WTC11 (cell line): ENCODE data around the gene SIK2.

Source experiments
- SP1 ChIP-seq: sonication (generic); formaldehyde crosslinking; conservative IDR thresholded peaks from 2 replicates; pipeline ENCODE4 v1.8.1; 2022; ENCODE audit warnings: missing genetic modification reagents
- TF ChIP-seq, protein P1 (sequence below): sonication (generic); formaldehyde crosslinking; IDR thresholded peaks from 2 replicates; pipeline ENCODE4 v1.8.1; 2023; ENCODE audit warnings: mild to moderate bottlenecking, missing genetic modification reagents, moderate library complexity
- TF ChIP-seq, protein P2 (sequence below): fragments of 200-600 bp; IDR thresholded peaks from 2 replicates; pipeline ENCODE4 v1.8.0; 2022; ENCODE audit warnings: antibody characterized with exemption
- TF ChIP-seq, protein P3 (sequence below): sonication (generic); formaldehyde crosslinking; IDR thresholded peaks from 2 replicates; pipeline ENCODE4 v1.8.1; 2023; ENCODE audit warnings: mild to moderate bottlenecking, missing genetic modification reagents, borderline replicate concordance

DNA sequence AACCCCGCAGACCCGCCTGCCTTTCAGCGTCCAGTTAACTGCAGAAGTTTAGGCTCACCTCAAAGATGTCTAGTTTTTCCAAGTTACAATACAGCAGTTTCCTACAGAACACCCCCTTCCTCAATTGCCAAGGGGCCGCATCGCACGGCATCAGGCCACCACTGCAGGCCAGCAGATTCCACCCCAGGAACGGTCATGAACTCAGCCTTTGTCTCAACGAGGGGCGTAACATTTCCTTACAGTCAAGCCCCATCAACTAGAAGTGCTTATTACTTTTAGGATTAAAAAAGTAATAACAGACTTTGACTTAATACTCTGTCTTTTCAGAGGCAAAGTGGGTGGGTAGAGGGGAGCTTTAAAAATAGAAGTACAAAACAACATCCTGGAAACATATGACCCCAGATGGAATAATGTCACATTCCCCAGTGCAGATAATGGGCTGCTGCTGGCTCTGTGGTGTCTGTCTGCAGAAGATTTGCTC, 127.6 kb downstream of the SIK2 start:
- TF ChIP-seq, protein P1, sequence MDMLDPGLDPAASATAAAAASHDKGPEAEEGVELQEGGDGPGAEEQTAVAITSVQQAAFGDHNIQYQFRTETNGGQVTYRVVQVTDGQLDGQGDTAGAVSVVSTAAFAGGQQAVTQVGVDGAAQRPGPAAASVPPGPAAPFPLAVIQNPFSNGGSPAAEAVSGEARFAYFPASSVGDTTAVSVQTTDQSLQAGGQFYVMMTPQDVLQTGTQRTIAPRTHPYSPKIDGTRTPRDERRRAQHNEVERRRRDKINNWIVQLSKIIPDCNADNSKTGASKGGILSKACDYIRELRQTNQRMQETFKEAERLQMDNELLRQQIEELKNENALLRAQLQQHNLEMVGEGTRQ (CRISPR knock-in tag): no peak
- TF ChIP-seq, protein P2, sequence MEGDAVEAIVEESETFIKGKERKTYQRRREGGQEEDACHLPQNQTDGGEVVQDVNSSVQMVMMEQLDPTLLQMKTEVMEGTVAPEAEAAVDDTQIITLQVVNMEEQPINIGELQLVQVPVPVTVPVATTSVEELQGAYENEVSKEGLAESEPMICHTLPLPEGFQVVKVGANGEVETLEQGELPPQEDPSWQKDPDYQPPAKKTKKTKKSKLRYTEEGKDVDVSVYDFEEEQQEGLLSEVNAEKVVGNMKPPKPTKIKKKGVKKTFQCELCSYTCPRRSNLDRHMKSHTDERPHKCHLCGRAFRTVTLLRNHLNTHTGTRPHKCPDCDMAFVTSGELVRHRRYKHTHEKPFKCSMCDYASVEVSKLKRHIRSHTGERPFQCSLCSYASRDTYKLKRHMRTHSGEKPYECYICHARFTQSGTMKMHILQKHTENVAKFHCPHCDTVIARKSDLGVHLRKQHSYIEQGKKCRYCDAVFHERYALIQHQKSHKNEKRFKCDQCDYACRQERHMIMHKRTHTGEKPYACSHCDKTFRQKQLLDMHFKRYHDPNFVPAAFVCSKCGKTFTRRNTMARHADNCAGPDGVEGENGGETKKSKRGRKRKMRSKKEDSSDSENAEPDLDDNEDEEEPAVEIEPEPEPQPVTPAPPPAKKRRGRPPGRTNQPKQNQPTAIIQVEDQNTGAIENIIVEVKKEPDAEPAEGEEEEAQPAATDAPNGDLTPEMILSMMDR: no peak
- TF ChIP-seq SP1 (CRISPR knock-in tag): no peak
- TF ChIP-seq, protein P3, sequence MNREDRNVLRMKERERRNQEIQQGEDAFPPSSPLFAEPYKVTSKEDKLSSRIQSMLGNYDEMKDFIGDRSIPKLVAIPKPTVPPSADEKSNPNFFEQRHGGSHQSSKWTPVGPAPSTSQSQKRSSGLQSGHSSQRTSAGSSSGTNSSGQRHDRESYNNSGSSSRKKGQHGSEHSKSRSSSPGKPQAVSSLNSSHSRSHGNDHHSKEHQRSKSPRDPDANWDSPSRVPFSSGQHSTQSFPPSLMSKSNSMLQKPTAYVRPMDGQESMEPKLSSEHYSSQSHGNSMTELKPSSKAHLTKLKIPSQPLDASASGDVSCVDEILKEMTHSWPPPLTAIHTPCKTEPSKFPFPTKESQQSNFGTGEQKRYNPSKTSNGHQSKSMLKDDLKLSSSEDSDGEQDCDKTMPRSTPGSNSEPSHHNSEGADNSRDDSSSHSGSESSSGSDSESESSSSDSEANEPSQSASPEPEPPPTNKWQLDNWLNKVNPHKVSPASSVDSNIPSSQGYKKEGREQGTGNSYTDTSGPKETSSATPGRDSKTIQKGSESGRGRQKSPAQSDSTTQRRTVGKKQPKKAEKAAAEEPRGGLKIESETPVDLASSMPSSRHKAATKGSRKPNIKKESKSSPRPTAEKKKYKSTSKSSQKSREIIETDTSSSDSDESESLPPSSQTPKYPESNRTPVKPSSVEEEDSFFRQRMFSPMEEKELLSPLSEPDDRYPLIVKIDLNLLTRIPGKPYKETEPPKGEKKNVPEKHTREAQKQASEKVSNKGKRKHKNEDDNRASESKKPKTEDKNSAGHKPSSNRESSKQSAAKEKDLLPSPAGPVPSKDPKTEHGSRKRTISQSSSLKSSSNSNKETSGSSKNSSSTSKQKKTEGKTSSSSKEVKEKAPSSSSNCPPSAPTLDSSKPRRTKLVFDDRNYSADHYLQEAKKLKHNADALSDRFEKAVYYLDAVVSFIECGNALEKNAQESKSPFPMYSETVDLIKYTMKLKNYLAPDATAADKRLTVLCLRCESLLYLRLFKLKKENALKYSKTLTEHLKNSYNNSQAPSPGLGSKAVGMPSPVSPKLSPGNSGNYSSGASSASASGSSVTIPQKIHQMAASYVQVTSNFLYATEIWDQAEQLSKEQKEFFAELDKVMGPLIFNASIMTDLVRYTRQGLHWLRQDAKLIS (CRISPR knock-in tag): no peak
